HCT116 (cell line): ENCODE data around the gene COL15A1. TPM values are rescaled to one million over a fixed set of nuclear protein-coding genes. Genes with fewer than 3 reads are reported as not detected.

ENCODE experiments used
- ATAC-seq: fragments of 200-7000 bp; cut with Tn5 transposase; 2 replicates; pipeline ENCODE4 v1.9.1; 2020; ENCODE audit warnings: mild to moderate bottlenecking, moderate library complexity
- BruUV-seq: library from RNA; stranded (reverse); fragments of 400-500 nt; replicated peaks from 2 replicates; lab custom pipeline; 2021; lab: Mats Ljungman, UMichigan
- CTCF ChIA-PET: fragments of 300-600 bp; sonication (Branson Sonifier 250); formaldehyde crosslinking; loops from one replicate; lab custom pipeline; 2021; ENCODE audit warnings: antibody characterized with exemption; lab: Charles Lee
- POLR2A ChIA-PET: fragments of 300-600, 350-600 bp; sonication (Branson Sonifier 250); formaldehyde crosslinking; loops from one replicate; lab custom pipeline; 2021; ENCODE audit warnings: antibody characterized with exemption; lab: Charles Lee
- RAD21 ChIA-PET, 2 experiments: fragments of 300-600 bp; sonication (Branson Sonifier 250); formaldehyde crosslinking; loops; one replicate each; lab custom pipeline; 2023; ENCODE audit warnings: low total read pairs in 2 of 2; ENCODE audit not compliant: uncharacterized antibody in 2 of 2, unreplicated experiment in 2 of 2, low non-redundant PET in 1 of 2; lab: Charles Lee
- DNase-seq: peaks from one replicate; pipeline ENCODE4 v3.0.0-alpha.2; 2010; ENCODE audit warnings: low read depth, low spot score
- H2AFZ ChIP-seq: fragments of 200-600 bp; shearing (Covaris generic), sonication (generic); 2 replicates; pipeline ENCODE4 v1.6.1; 2017; ENCODE audit warnings: low read depth, mixed run types, mixed read lengths, antibody characterized with exemption, low read length; ENCODE audit not compliant: poor library complexity, severe bottlenecking
- H3K27ac ChIP-seq: 2 replicates; pipeline ENCODE4 v1.5.1; 2012; ENCODE audit warnings: low read depth, low read length
- H3K27me3 ChIP-seq: fragments of 200-600 bp; sonication (generic); 2 replicates; pipeline ENCODE4 v1.6.1; 2016; ENCODE audit warnings: mixed run types, low read length, mixed read lengths; ENCODE audit not compliant: insufficient read depth
- H3K36me3 ChIP-seq, 2 experiments: fragments of 200-500 bp in 1 of 2; fragments of 200-600 bp in 1 of 2; sonication (Bioruptor generic) in 1 of 2; sonication (generic) in 1 of 2; 2 replicates each; pipeline versions ENCODE4 v1.5.1 to v1.6.1; 2014 to 2016; ENCODE audit warnings: low read length in 2 of 2, inconsistent platforms in 1 of 2, mixed read lengths in 1 of 2, mixed run types in 1 of 2; ENCODE audit not compliant: insufficient read depth in 2 of 2, control insufficient read depth in 1 of 2
- H3K4me1 ChIP-seq, 2 experiments: fragments of 200-600 bp in 1 of 2; sonication (generic) in 1 of 2; 2 replicates each; pipeline versions ENCODE4 v1.5.1 to v1.6.1; 2012 to 2017; ENCODE audit warnings: low read length in 2 of 2, inconsistent platforms in 1 of 2, mild to moderate bottlenecking in 1 of 2, mixed read lengths in 1 of 2, mixed run types in 1 of 2, moderate library complexity in 1 of 2; ENCODE audit not compliant: insufficient read depth in 2 of 2, control insufficient read depth in 1 of 2
- H3K4me2 ChIP-seq: fragments of 200-600 bp; sonication (generic); 2 replicates; pipeline ENCODE4 v1.6.1; 2017; ENCODE audit warnings: mixed run types, low read length, mixed read lengths
- H3K4me3 ChIP-seq, 2 experiments: fragments of 200-600 bp in 1 of 2; sonication (generic) in 1 of 2; replicated peaks in 1 of 2; 2 replicates each; pipeline ENCODE4 v1.5.1; 2011 to 2016; ENCODE audit warnings: low read length in 2 of 2, control low read depth in 1 of 2, low read depth in 1 of 2, mild to moderate bottlenecking in 1 of 2, mixed read lengths in 1 of 2, mixed run types in 1 of 2
- H3K79me2 ChIP-seq: fragments of 200-600 bp; sonication (generic); 2 replicates; pipeline ENCODE4 v1.6.1; 2017; ENCODE audit warnings: mild to moderate bottlenecking, mixed run types, low read length, moderate library complexity, mixed read lengths; ENCODE audit not compliant: insufficient read depth
- H3K9ac ChIP-seq: fragments of 200-600 bp; sonication (generic); 2 replicates; pipeline ENCODE4 v1.6.1; 2016; ENCODE audit warnings: low read length, mixed read lengths
- H3K9me2 ChIP-seq: fragments of 200-600 bp; sonication (generic), shearing (Covaris generic); 2 replicates; pipeline ENCODE4 v1.6.1; 2017; ENCODE audit warnings: mixed run types, mild to moderate bottlenecking, moderate library complexity; ENCODE audit not compliant: insufficient read depth
- H3K9me3 ChIP-seq, 2 experiments: fragments of 200-500 bp in 1 of 2; fragments of 200-600 bp in 1 of 2; sonication (Bioruptor generic) in 1 of 2; sonication (generic) in 1 of 2; 2 replicates each; pipeline ENCODE4 v1.6.1; 2014 to 2017; ENCODE audit warnings: low read length in 2 of 2, mixed read lengths in 2 of 2, inconsistent platforms in 1 of 2, low read depth in 1 of 2, mild to moderate bottlenecking in 1 of 2, mixed run types in 1 of 2, moderate library complexity in 1 of 2; ENCODE audit not compliant: control insufficient read depth in 1 of 2, insufficient read depth in 1 of 2
- H4K20me1 ChIP-seq: fragments of 200-600 bp; sonication (generic), shearing (Covaris generic); 2 replicates; pipeline ENCODE4 v1.6.1; 2017; ENCODE audit warnings: mixed run types, mild to moderate bottlenecking, moderate library complexity; ENCODE audit not compliant: insufficient read depth
- ATF3 ChIP-seq: IDR thresholded peaks from 2 replicates; pipeline ENCODE4 v1.6.1; 2012
- CBX3 ChIP-seq: IDR thresholded peaks from 2 replicates; pipeline ENCODE4 v1.6.1; 2012; ENCODE audit warnings: low read depth
- CEBPB ChIP-seq: IDR thresholded peaks from 2 replicates; pipeline ENCODE4 v1.6.1; 2012; ENCODE audit warnings: low read depth
- CTCF ChIP-seq, 3 experiments: fragments of 200-600 bp in 1 of 3; sonication (generic) in 1 of 3; IDR thresholded peaks in 2 of 3; conservative IDR thresholded peaks in 1 of 3; 2 replicates each; pipeline ENCODE4 v1.5.1; 2012 to 2017; ENCODE audit warnings: low read depth in 2 of 3, low read length in 2 of 3, antibody characterized with exemption in 1 of 3, borderline replicate concordance in 1 of 3, control low read depth in 1 of 3, mild to moderate bottlenecking in 1 of 3, mixed read lengths in 1 of 3, mixed run types in 1 of 3, moderate library complexity in 1 of 3; ENCODE audit not compliant: insufficient read depth in 1 of 3
- EGR1 ChIP-seq: IDR thresholded peaks from 2 replicates; pipeline ENCODE4 v1.6.1; 2012; ENCODE audit warnings: low read depth
- ELF1 ChIP-seq: IDR thresholded peaks from 2 replicates; pipeline ENCODE4 v1.6.1; 2012; ENCODE audit warnings: low read depth, borderline replicate concordance
- EZH2 ChIP-seq: fragments of 200-600 bp; sonication (generic); IDR thresholded peaks from 2 replicates; pipeline ENCODE4 v1.6.1; 2017; ENCODE audit warnings: antibody characterized with exemption, mixed run types
- JUND ChIP-seq: IDR thresholded peaks from 2 replicates; pipeline ENCODE4 v1.6.1; 2012
- MAX ChIP-seq: IDR thresholded peaks from 2 replicates; pipeline ENCODE4 v1.6.1; 2012
- POLR2AphosphoS5 ChIP-seq: IDR thresholded peaks from 2 replicates; pipeline ENCODE4 v1.6.1; 2011; ENCODE audit warnings: mild to moderate bottlenecking, low read depth, low read length, moderate library complexity
- RAD21 ChIP-seq: IDR thresholded peaks from 2 replicates; pipeline ENCODE4 v1.6.1; 2012; ENCODE audit warnings: low read depth, mild to moderate bottlenecking
- REST ChIP-seq: IDR thresholded peaks from 2 replicates; pipeline ENCODE4 v1.6.1; 2012; ENCODE audit warnings: low read depth
- SP1 ChIP-seq: IDR thresholded peaks from 2 replicates; pipeline ENCODE4 v1.6.1; 2012; ENCODE audit warnings: low read depth
- TCF7L2 ChIP-seq: IDR thresholded peaks from 2 replicates; pipeline ENCODE4 v1.7.0; 2011; ENCODE audit warnings: borderline replicate concordance, inconsistent platforms; ENCODE audit not compliant: insufficient read depth, insufficient read length; ENCODE audit errors: extremely low read depth
- YY1 ChIP-seq: IDR thresholded peaks from 2 replicates; pipeline ENCODE4 v1.6.1; 2011; ENCODE audit warnings: low read length, low read depth, moderate library complexity, mild to moderate bottlenecking; ENCODE audit not compliant: insufficient replicate concordance; ENCODE audit errors: extremely low read depth
- ZBTB33 ChIP-seq: IDR thresholded peaks from 2 replicates; pipeline ENCODE4 v1.6.1; 2011; ENCODE audit warnings: mild to moderate bottlenecking, low read length, moderate library complexity; ENCODE audit not compliant: insufficient replicate concordance; ENCODE audit errors: extremely low read depth
- ZFX ChIP-seq: fragments of 450-650 bp; IDR thresholded peaks from 2 replicates; pipeline ENCODE4 v1.6.1; 2017
- ZNF274 ChIP-seq: fragments of 200-500 bp; sonication (Bioruptor generic); IDR thresholded peaks from 2 replicates; pipeline ENCODE4 v1.6.1; 2014; ENCODE audit warnings: mild to moderate bottlenecking, low read depth, low read length, inconsistent platforms
- intact Hi-C: fragments of 100-400 bp; cut with micrococcal nuclease; formaldehyde crosslinking; loops from 2 replicates; pipeline ENCODE4 v1.10.0; 2022
- total RNA-seq: library from RNA; stranded (reverse); gene quantifications from one replicate; pipeline ENCODE4 v1.2.1, GENCODE V29; 2021; ENCODE audit not compliant: unreplicated experiment

The COL15A1 gene
- total RNA-seq, 1 experiment from 2014 or later = 0.15 TPM

- no peak for DNase-seq
- Histone ChIP-seq H3K27me3 (no peaks in the 10 kb centered on the region), H3K9me3 (no peaks in the 10 kb centered on the region), H2AFZ (no peak overlapping the region), H3K36me3 (no peaks in the 10 kb centered on the region), H3K4me1 (no peaks in the 10 kb centered on the region), H3K9me2 (no peaks in the 10 kb centered on the region), H3K79me2 (no peaks in the 10 kb centered on the region), H3K9ac (no peak overlapping the region), H3K27ac (no peak overlapping the region), H3K4me3 (no peak overlapping the region), H4K20me1 (no peaks in the 10 kb centered on the region), H3K4me2 (no peak overlapping the region)
- intact Hi-C loops = no loop called here
- ChIA-PET RAD21 (no interaction called here), CTCF (no interaction called here), POLR2A (no interaction called here)
- no TSS peak for BruUV-seq
- TF ChIP-seq JUND (no peak), EGR1 (no peak), SP1 (no peak), MAX (no peak), CTCF (IDR thresholded peaks at IDR 0.05 in 2 of 3, conservative IDR thresholded peaks at IDR 0.05 in 1 of 3; ENCODE audit: borderline replicate concordance in 1 of 3, insufficient read depth in 1 of 3, low read depth in 2 of 3, low read length in 2 of 3) (no peak), ZNF274 (no peak), POLR2AphosphoS5 (no peak), ZBTB33 (no peak), CEBPB (no peak), TCF7L2 (no peak), CBX3 (no peak), REST (no peak), ELF1 (no peak), RAD21 (no peak), YY1 (no peak), ZFX (no peak), ATF3 (no peak), EZH2 (no peak)
- no peak for ATAC-seq
These were observed 131.7 kb downstream of the COL15A1 start for GRCh38 chr9:99075246-99075912.
